GM18498 (cell line): Measurements from ENCODE around the gene ALDH1A3.
"Not testable (repeated sequence)": the region's sequence is repeated elsewhere in the genome, so short reads cannot be mapped to it uniquely, and the experiment has no call there.

Experiments
- ATAC-seq: cut with Tn5 transposase; IDR thresholded peaks from one replicate; pipeline ENCODE4 v1.9.1; 2021; ENCODE audit warnings: mild to moderate bottlenecking, moderate library complexity; ENCODE audit not compliant: unreplicated experiment

ALDH1A3 gene

GRCh38 chr15:100879464-100880138, at the start of gene ALDH1A3:
Gene ALDH1A3 (plus strand): TSS chr15:100879831. CDS start chr15:100879908, 77 bp downstream.
- peak; percentile 61 for ATAC-seq

- no peak for ATAC-seq
These were observed 48.2 kb upstream of the ALDH1A3 start for GRCh38 chr15:100831467-100831866.

GRCh38 chr15:100832149-100832942, 47.3 kb upstream of the ALDH1A3 start:
- no peak for ATAC-seq

GRCh38 chr15:100833417-100834389, 45.9 kb upstream of the ALDH1A3 start:
- ATAC-seq: no peak

GRCh38 chr15:100834731-100835130, 44.9 kb upstream of the ALDH1A3 start:
- no peak for ATAC-seq

- ATAC-seq: no peak
These were observed 44.0 kb upstream of the ALDH1A3 start for GRCh38 chr15:100835636-100836035.

- no peak for ATAC-seq
These were observed 43.1 kb upstream of the ALDH1A3 start for GRCh38 chr15:100836501-100836900.

GRCh38 chr15:100841426-100841825, 38.2 kb upstream of the ALDH1A3 start:
- ATAC-seq: no peak

- ATAC-seq: no peak
These were observed 36.6 kb upstream of the ALDH1A3 start for GRCh38 chr15:100842756-100843730.

- no peak for ATAC-seq
These were observed 35.5 kb upstream of the ALDH1A3 start for GRCh38 chr15:100844167-100844566.

GRCh38 chr15:100844778-100845177, 34.9 kb upstream of the ALDH1A3 start:
- no peak for ATAC-seq

GRCh38 chr15:100847194-100847593, 32.4 kb upstream of the ALDH1A3 start:
- no peak for ATAC-seq

- peak; percentile 60 for ATAC-seq
These were observed 30.4 kb upstream of the ALDH1A3 start for GRCh38 chr15:100849021-100849854.

- ATAC-seq: no peak
These were observed 29.8 kb upstream of the ALDH1A3 start for GRCh38 chr15:100849855-100850218.

- ATAC-seq: not testable (repeated sequence)
These were observed 28.1 kb upstream of the ALDH1A3 start for GRCh38 chr15:100851428-100852015.

GRCh38 chr15:100852630-100853029, 27.0 kb upstream of the ALDH1A3 start:
- ATAC-seq: no peak

GRCh38 chr15:100853676-100854440, 25.8 kb upstream of the ALDH1A3 start:
- no peak for ATAC-seq

GRCh38 chr15:100856867-100857266, 22.8 kb upstream of the ALDH1A3 start:
- ATAC-seq: no peak
